ENCODE measurements around the gene ZFAND3. TPM values are rescaled to one million over a fixed set of nuclear protein-coding genes. Genes with fewer than 3 reads are reported as not detected.

Gene ZFAND3
- polyA plus RNA-seq, 1 of the 3 experiments (the other 2 are of a cell fraction) = 16.7 TPM

- no peak overlapping the region for H3K9ac ChIP-seq
- H3K4me2 ChIP-seq = peak overlapping the region; percentile 25; the same call in 1 of the 2 replicates
- H3K4me3 ChIP-seq (ENCODE audit: low read depth in 2 of 2, low read length in 1 of 2) = no peak overlapping the region
- CTCF ChIA-PET = interaction anchor here (0.9 to 1.0 kb wide), 2 partner anchors 16 to 46 kb away, joined by 3 read pairs; no protein-coding TSS in a partner anchor
- no peaks in the 10 kb centered on the region for H3K9me3 ChIP-seq
- no peak for DNase-seq
- peaks cover 91% of the 10 kb centered on the region for H4K20me1 ChIP-seq (ENCODE audit: insufficient read depth)
- no peaks in the 10 kb centered on the region for H3K36me3 ChIP-seq (replicated peaks in 1 of 2; ENCODE audit: control insufficient read depth in 1 of 2, insufficient read depth in 2 of 2, low read length in 1 of 2)
- H3K4me1 ChIP-seq (ENCODE audit: control insufficient read depth in 1 of 2, insufficient read depth in 2 of 2, low read depth in 1 of 2, low read length in 1 of 2) = peaks cover 8 to 38% of the 10 kb centered on the region in 2 experiments
- POLR2A ChIA-PET = no interaction called here
- no peaks in the 10 kb centered on the region for H3K9me2 ChIP-seq
- H3F3A ChIP-seq (replicated peaks; ENCODE audit: insufficient read depth) = peaks cover 34% of the 10 kb centered on the region
- WGBS (ENCODE audit: low lambda C conversion rate) = 88% methylated on average over 2 of the region's 2 CpGs
- no peak for TF ChIP-seq FOXM1 (IDR thresholded peaks at IDR 0.05; ENCODE audit: low read depth)
- no peak for TF ChIP-seq FOXJ3 (CRISPR knock-in tag; IDR thresholded peaks at IDR 0.05)
- no peak for TF ChIP-seq MXI1 (IDR thresholded peaks at IDR 0.05; ENCODE audit: low read depth, low read length)
- no peak for TF ChIP-seq GATA2 (CRISPR knock-in tag; IDR thresholded peaks at IDR 0.05)
- no peak for TF ChIP-seq IRF3 (IDR thresholded peaks at IDR 0.05; ENCODE audit: low read depth, low read length)
- TF ChIP-seq JUND (IDR thresholded peaks at IDR 0.05) = no peak
- no peak for TF ChIP-seq CTCF (IDR thresholded peaks at IDR 0.05)
- no peak for TF ChIP-seq USF1 (IDR thresholded peaks at IDR 0.05; ENCODE audit: borderline replicate concordance, low read depth)
- no peak for TF ChIP-seq CHD2 (IDR thresholded peaks at IDR 0.05; ENCODE audit: low read length, partially characterized antibody)
- no peak for TF ChIP-seq NRF1 (IDR thresholded peaks at IDR 0.05; ENCODE audit: low read depth, low read length)
- H3K27me3 ChIP-seq (ENCODE audit: insufficient read depth) = no peaks in the 10 kb centered on the region
- peak overlapping the region in 1 of 2 experiments; percentile 71; a peak in 2 of 4 replicates for H3K27ac ChIP-seq (ENCODE audit: low read depth in 2 of 2, low read length in 1 of 2)
- no peak overlapping the region for H2AFZ ChIP-seq (ENCODE audit: low read depth)
- H3K79me2 ChIP-seq (ENCODE audit: insufficient read depth) = peaks cover 95% of the 10 kb centered on the region
These were observed 168.6 kb downstream of the ZFAND3 start for GRCh38 chr6:37988127-37988526.

- peak overlapping the region in 1 of 2 experiments; percentile 71; a peak in 2 of 4 replicates for H3K27ac ChIP-seq (ENCODE audit: low read depth in 2 of 2, low read length in 1 of 2)
- no peak for DNase-seq
- CTCF ChIA-PET = interaction anchor here (0.9 to 1.0 kb wide), 2 partner anchors 16 to 45 kb away, joined by 3 read pairs; no protein-coding TSS in a partner anchor
These were observed 169.2 kb downstream of the ZFAND3 start for GRCh38 chr6:37988696-37989095.

More at GRCh38 chr6:37988696-37989095, 169.2 kb downstream of the ZFAND3 start:
- H3K9me2 ChIP-seq = no peaks in the 10 kb centered on the region
- H3K4me3 ChIP-seq (ENCODE audit: low read depth in 2 of 2, low read length in 1 of 2) = no peak overlapping the region
- H3K27me3 ChIP-seq (ENCODE audit: insufficient read depth) = no peaks in the 10 kb centered on the region
- no peaks in the 10 kb centered on the region for H3K9me3 ChIP-seq
- peaks cover 8 to 39% of the 10 kb centered on the region in 2 experiments for H3K4me1 ChIP-seq (ENCODE audit: control insufficient read depth in 1 of 2, insufficient read depth in 2 of 2, low read depth in 1 of 2, low read length in 1 of 2)
- H3K9ac ChIP-seq = no peak overlapping the region
- 62% methylated on average over 3 of the region's 3 CpGs for WGBS (ENCODE audit: low lambda C conversion rate)
- no peaks in the 10 kb centered on the region for H3K36me3 ChIP-seq (replicated peaks in 1 of 2; ENCODE audit: control insufficient read depth in 1 of 2, insufficient read depth in 2 of 2, low read length in 1 of 2)
- POLR2A ChIA-PET = no interaction called here
- H3F3A ChIP-seq (replicated peaks; ENCODE audit: insufficient read depth) = peaks cover 34% of the 10 kb centered on the region
- peaks cover 93% of the 10 kb centered on the region for H4K20me1 ChIP-seq (ENCODE audit: insufficient read depth)
- H3K79me2 ChIP-seq (ENCODE audit: insufficient read depth) = peaks cover 95% of the 10 kb centered on the region
- no peak overlapping the region for H2AFZ ChIP-seq (ENCODE audit: low read depth)
- peak overlapping the region; percentile 25 for H3K4me2 ChIP-seq
- TF ChIP-seq PBX3 (IDR thresholded peaks at IDR 0.05) = no peak
- no peak for TF ChIP-seq FOXM1 (IDR thresholded peaks at IDR 0.05; ENCODE audit: low read depth)
- TF ChIP-seq RAD21 (IDR thresholded peaks at IDR 0.05; ENCODE audit: low read length) = no peak
- TF ChIP-seq RFX5 (IDR thresholded peaks at IDR 0.05; ENCODE audit: low read length) = no peak
- no peak for TF ChIP-seq TAF1 (IDR thresholded peaks at IDR 0.05; ENCODE audit: borderline replicate concordance, low read depth, low read length)

All from SK-N-SH (cell line).